Muscle layer of colon (tissue), 2 donors: ENCODE results near the gene ERC1.

Experiments used
- H3K27ac ChIP-seq: one replicate; pipeline ENCODE4 v1.7.0; 2013; ENCODE audit warnings: low read depth, mild to moderate bottlenecking, low read length, moderate library complexity
- H3K27me3 ChIP-seq, 2 donors: one replicate each; pipeline ENCODE4 v1.7.0; 2013; ENCODE audit warnings: low read length in 2 of 2, mild to moderate bottlenecking in 2 of 2; ENCODE audit not compliant: insufficient read depth in 2 of 2, control insufficient read depth in 1 of 2
- H3K36me3 ChIP-seq: one replicate; pipeline ENCODE4 v1.7.0; 2013; ENCODE audit warnings: mild to moderate bottlenecking, low read length; ENCODE audit not compliant: insufficient read depth
- H3K4me1 ChIP-seq: one replicate; pipeline ENCODE4 v1.7.0; 2013; ENCODE audit warnings: mild to moderate bottlenecking, low read length; ENCODE audit not compliant: insufficient read depth
- H3K4me3 ChIP-seq, 2 donors: one replicate each; pipeline ENCODE4 v1.7.0; 2013; ENCODE audit warnings: low read length in 2 of 2, low read depth in 1 of 2, mild to moderate bottlenecking in 1 of 2, moderate library complexity in 1 of 2
- H3K9ac ChIP-seq: one replicate; pipeline ENCODE4 v1.7.0; 2013; ENCODE audit warnings: low read length
- H3K9me3 ChIP-seq: one replicate; pipeline ENCODE4 v1.7.0; 2013; ENCODE audit warnings: mild to moderate bottlenecking, low read length
- donor health status: abdominal sarcoma.
- donor health status: Adenocarcinoma of cecum.

The ERC1 gene

DNA sequence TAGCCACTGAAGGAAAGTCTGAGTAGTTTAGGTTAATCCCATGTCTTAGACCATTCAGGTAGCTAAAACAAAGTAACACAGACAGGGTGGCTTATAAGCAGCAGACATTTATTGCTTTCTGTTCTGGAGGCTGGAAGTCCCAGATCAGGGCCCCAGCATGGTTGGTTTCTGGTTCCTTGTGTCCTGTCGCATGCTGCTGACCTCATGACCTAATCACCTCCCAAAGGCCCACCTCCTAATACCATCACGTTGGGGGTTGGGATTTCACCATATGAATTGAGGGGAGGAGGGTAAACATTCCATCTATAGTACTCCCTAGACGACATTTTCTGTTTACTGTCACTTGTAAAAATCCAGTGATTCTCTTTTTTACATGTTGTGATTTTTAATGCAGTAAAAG is 454.8 kb downstream of the ERC1 start:
- no peak overlapping the region for H3K9ac ChIP-seq
- H3K27ac ChIP-seq: no peak overlapping the region
- no peaks in the 10 kb centered on the region for H3K9me3 ChIP-seq
- no peaks in the 10 kb centered on the region for H3K36me3 ChIP-seq
- H3K27me3 ChIP-seq: no peaks in the 10 kb centered on the region
- no peak overlapping the region for H3K4me3 ChIP-seq
- H3K4me1 ChIP-seq: peaks cover 12% of the 10 kb centered on the region

DNA sequence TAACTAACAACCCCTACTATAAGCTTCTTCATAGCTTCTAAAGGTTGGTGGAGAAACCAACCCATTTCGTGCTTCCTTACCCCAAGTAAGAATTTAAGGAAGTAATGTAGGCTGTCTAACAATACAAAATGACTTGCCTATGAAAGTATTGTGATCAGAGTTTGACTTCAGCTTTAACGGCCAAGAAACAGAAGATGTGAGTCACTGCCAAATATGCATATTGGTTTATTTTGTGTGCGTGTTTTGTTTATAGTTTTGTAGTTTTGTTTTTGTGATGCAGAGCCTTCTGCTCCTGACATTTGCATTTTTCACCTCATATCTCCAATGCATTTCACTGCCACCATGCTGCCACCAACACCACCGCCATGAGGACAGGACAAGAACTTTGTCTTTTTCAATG is 457.3 kb downstream of the ERC1 start:
- H3K9ac ChIP-seq: no peak overlapping the region
- H3K27me3 ChIP-seq: no peaks in the 10 kb centered on the region
- H3K4me1 ChIP-seq: peaks cover 11% of the 10 kb centered on the region
- H3K4me3 ChIP-seq: no peak overlapping the region
- no peaks in the 10 kb centered on the region for H3K36me3 ChIP-seq
- H3K27ac ChIP-seq: no peak overlapping the region
- H3K9me3 ChIP-seq: no peaks in the 10 kb centered on the region

DNA sequence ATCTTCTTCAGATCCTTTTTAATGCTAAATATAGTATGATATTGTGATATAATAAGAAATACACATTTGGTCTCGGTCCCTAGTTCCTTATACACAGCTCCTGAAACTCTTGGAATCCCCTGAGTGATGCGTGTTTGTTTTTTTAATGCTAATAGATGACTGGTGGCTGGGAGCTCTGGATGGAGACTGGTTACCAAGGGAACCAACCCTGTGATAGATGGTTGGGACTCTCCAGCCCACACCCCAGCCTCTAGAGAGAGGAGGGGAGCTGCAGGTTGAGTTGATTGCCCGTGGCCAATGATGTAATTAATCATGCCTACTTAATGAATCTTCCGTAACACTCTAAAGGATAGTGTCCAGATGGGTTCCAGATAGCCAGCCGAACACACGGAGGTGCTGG is 462.8 kb downstream of the ERC1 start:
- Histone ChIP-seq H3K27ac (no peak overlapping the region), H3K36me3 (no peaks in the 10 kb centered on the region), H3K9ac (no peak overlapping the region), H3K4me1 (no peaks in the 10 kb centered on the region), H3K9me3 (no peaks in the 10 kb centered on the region), H3K27me3 (no peaks in the 10 kb centered on the region), H3K4me3 (no peak overlapping the region)

DNA sequence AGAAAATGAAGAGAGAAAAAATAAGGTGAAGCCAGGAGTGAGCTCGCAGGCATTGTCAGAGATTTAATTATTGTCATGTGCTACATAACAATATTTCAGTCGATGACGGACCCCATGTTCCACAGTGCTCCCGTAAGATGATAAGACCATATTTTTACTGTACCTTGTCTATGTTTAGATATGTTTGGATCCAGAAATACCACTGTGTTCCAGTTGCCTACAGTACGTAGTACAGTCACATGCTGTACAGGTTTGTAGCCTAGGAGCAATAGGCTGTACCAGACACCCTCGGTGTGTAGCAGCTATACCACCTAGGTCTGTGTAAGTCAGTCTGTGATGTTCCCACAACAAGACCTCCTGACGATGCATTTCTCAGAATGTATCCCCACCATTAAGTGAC is 465.9 kb downstream of the ERC1 start:
- Histone ChIP-seq H3K36me3 (no peaks in the 10 kb centered on the region), H3K4me1 (no peaks in the 10 kb centered on the region), H3K4me3 (no peak overlapping the region), H3K9ac (no peak overlapping the region), H3K9me3 (no peaks in the 10 kb centered on the region), H3K27me3 (no peaks in the 10 kb centered on the region), H3K27ac (no peak overlapping the region)

DNA sequence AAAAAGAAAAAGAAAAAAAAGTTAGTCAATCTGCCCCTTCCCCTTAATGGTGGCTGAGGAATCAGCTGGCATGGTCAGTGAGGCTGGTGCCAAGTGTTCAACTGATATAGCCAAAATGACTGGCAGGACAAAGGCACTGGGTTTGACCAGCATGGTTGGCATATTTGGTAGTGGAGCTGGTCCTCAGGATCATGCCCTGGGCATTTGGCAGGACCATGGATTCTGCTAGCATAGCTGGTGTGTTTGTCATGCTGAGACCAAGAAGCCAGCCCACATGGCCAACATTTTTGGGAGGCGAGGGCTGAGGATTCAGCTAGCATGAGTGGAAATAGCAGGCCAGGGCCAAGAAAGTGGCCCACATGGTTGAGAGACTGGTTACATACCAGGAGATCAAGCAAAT is 466.9 kb downstream of the ERC1 start:
- Histone ChIP-seq H3K9ac (no peak overlapping the region), H3K36me3 (no peaks in the 10 kb centered on the region), H3K9me3 (no peaks in the 10 kb centered on the region), H3K27ac (no peak overlapping the region), H3K4me1 (no peaks in the 10 kb centered on the region), H3K4me3 (no peak overlapping the region), H3K27me3 (no peaks in the 10 kb centered on the region)

DNA sequence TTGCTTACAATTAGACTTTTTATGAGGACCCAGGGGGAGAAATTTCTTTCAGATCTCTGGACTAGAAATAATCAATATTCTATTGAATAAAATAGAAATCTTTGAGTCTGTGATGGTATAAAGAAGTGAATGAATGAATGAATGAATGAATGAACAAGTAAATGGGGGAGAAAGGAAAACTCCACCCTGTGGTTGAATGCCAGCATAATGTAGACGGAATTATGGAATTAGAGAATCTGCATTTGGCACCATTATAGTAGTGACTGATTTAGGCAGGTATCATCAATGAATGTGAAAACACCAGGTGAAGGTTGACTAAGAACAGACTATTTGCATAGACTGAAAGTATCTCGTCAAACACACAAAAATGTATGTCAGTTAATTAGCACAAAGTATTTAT is 468.3 kb downstream of the ERC1 start:
- no peak overlapping the region for H3K9ac ChIP-seq
- H3K27ac ChIP-seq: no peak overlapping the region
- no peak overlapping the region for H3K4me3 ChIP-seq
- H3K4me1 ChIP-seq: no peaks in the 10 kb centered on the region
- H3K9me3 ChIP-seq: no peaks in the 10 kb centered on the region
- no peaks in the 10 kb centered on the region for H3K27me3 ChIP-seq
- H3K36me3 ChIP-seq: no peaks in the 10 kb centered on the region

DNA sequence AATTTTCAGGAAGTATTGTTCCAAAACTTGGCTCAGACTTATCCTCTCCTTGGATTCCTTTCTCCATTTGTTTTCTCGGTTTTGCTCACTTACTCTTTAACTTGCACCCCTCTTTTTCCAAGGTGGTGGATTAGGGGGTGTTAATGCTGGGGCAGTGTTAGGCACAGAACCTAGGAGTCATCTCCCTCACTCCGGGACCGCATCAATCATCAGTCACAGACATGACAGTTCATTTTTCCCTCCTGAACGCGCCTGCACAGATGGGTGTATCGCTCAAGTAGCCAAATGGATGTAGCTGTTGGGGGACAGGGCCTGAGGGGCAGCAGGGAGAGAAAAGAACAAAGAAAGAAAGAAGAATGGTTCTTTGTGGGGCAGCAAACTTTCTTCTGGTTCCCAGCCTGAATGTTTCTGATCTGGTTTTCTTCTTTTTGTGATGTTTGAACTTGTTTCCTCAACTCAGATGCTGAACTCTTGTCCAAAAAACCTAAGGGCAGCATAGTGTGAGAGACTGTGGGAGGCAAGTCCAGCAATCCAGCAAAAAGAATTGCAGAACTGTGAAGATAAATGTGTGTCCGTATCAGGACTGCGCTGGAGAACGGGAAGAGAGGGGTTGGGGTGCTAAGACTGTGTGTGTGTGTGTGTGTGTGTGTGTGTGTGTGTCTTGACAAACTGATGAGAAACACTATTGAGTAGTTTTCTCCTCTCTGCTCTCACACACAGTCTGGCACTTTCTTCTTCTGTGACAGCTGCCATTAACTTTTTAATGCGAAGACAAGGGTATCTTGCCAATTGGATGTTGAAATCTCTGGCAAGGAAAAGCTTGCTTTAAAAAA is 472.3 kb downstream of the ERC1 start:
- Histone ChIP-seq H3K9me3 (no peaks in the 10 kb centered on the region), H3K27me3 (no peaks in the 10 kb centered on the region), H3K36me3 (no peaks in the 10 kb centered on the region), H3K27ac (no peak overlapping the region), H3K9ac (no peak overlapping the region), H3K4me3 (no peak overlapping the region), H3K4me1 (no peaks in the 10 kb centered on the region)

DNA sequence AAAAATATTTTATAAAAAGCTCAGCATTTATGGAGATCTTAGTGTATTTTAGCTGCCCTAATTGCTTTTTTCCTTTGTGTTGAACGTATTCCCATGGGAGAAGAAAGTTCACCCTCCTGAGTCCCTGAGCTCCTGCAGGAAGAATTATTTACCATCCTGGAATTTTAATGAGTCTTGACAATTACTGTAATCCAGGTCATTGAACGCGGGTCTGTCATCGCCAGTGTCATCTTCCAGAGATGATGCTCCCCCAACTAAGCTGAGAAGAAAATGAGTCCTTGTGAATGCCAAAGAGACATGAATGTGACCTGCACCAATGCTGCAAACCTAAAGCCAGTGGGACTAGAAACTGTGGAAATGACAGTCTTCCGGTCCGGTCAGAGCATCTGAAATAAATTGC is 473.9 kb downstream of the ERC1 start:
- H3K9me3 ChIP-seq: no peaks in the 10 kb centered on the region
- H3K9ac ChIP-seq: no peak overlapping the region
- H3K27me3 ChIP-seq: no peaks in the 10 kb centered on the region
- no peaks in the 10 kb centered on the region for H3K36me3 ChIP-seq
- no peak overlapping the region for H3K4me3 ChIP-seq
- H3K4me1 ChIP-seq: no peaks in the 10 kb centered on the region
- H3K27ac ChIP-seq: no peak overlapping the region

DNA sequence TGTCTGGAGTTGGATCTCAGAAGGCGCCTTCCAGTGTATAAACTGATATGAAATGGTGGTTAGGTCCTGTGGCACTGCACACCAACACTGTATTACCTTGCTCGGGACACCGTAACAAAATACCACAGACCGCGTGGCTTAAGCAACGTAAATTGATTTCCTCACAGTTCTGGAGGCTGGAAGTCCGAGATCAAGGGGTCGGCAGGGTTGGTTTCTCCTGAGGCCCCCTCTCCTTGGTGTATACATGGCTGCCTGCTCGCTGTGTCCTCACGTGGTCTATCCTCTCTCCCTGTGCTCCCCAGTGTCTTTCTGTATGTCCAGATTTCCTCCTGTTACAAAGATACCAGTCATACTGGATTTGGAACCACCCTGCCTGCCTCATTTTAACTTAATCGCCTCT is 475.0 kb downstream of the ERC1 start:
- Histone ChIP-seq H3K27ac (no peak overlapping the region), H3K9me3 (no peaks in the 10 kb centered on the region), H3K4me3 (no peak overlapping the region), H3K9ac (no peak overlapping the region), H3K4me1 (no peaks in the 10 kb centered on the region), H3K36me3 (no peaks in the 10 kb centered on the region), H3K27me3 (no peaks in the 10 kb centered on the region)

DNA sequence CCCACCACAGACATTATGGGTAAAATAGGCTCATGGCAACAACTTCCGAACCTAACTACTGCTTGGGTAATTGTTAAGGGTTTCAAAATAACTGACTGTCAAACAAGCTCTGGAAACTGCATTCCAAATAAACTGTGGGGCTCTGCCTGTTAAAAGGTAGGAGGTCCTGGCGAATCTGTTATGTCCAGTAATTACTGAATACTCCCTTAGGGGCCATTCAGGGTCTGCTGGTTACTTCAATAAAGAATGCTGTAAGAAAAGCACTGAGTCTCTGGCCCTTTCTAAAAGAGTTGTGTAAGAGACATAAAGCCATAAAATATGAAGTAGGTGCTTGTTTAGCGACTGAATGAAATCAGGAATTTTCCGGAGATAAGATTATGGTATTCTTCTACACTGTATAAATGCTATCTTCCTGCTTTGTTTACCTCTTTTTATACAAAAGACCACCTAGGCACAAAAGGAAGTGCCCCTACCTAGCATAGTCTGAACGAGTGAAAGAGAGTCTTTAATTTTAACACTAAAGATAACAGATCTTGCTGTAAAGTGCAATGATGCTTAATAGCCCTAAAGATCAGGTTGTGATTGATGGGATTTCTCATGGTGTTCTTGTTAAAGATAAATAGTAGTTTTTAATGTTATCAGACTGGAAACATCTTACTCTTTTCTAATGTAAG is 475.6 kb downstream of the ERC1 start:
- H3K4me1 ChIP-seq: no peaks in the 10 kb centered on the region
- no peak overlapping the region for H3K4me3 ChIP-seq
- H3K27me3 ChIP-seq: no peaks in the 10 kb centered on the region
- H3K36me3 ChIP-seq: no peaks in the 10 kb centered on the region
- no peaks in the 10 kb centered on the region for H3K9me3 ChIP-seq
- H3K27ac ChIP-seq: no peak overlapping the region
- no peak overlapping the region for H3K9ac ChIP-seq

DNA sequence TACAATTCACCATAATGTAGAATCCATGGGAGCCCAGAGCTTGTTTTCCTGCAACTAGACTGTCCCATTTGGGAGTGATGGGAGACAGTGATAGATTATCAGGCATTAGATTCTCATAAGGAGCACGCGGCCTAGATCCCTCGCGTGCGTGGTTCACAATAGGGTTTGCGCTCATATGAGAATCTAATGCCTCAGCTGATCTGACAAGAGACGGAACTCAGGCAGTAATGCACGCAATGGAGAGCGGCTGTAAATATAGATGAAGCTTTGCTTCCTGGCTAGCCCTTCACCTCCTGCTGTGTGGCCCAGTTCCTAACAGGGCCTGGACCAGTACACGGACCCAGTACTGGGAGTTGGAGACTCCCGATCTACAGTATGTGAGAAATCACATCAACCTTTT is 476.7 kb downstream of the ERC1 start:
- Histone ChIP-seq H3K4me3 (no peak overlapping the region), H3K27me3 (no peaks in the 10 kb centered on the region), H3K9me3 (no peaks in the 10 kb centered on the region), H3K36me3 (no peaks in the 10 kb centered on the region), H3K4me1 (no peaks in the 10 kb centered on the region), H3K9ac (no peak overlapping the region), H3K27ac (no peak overlapping the region)

DNA sequence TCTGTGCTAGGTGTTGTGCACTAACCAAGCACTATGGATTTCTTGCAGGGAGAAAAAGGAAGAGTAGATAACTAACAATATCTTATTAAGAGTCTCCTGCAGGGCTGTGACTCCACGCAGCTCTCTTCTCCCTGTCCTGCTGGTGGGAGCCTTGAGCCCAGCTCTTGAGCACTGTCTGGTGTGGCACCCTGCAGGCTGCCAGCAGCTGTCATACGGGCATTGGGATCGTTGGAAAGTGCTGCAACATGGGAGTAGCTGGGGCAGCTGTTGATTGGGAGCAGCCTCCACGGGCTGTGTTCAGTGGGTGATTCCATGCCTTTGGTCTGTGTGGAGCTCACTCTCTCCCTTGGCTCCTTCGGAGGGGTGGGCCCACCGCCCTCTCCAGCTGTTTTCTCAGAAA is 478.0 kb downstream of the ERC1 start:
- no peaks in the 10 kb centered on the region for H3K27me3 ChIP-seq
- H3K4me3 ChIP-seq: no peak overlapping the region
- H3K27ac ChIP-seq: no peak overlapping the region
- H3K4me1 ChIP-seq: peaks cover 11% of the 10 kb centered on the region
- H3K9me3 ChIP-seq: no peaks in the 10 kb centered on the region
- no peak overlapping the region for H3K9ac ChIP-seq
- no peaks in the 10 kb centered on the region for H3K36me3 ChIP-seq
